H1 (cell line): Measurements from ENCODE around the gene HDAC3. TPM values are rescaled to one million over a fixed set of nuclear protein-coding genes. Genes with fewer than 3 reads are reported as not detected.

ENCODE experiments used
- polyA plus RNA-seq, 7 experiments: library from polyadenylated mRNA; depleted of rRNA in 3 of 7; stranded (reverse) in 5 of 7; unstranded in 2 of 7; fragments of >200 nt in 5 of 7; fragments of 200-250 nt in 2 of 7; gene quantifications; 1 replicate in 5 of 7; 2 replicates in 1 of 7; 4 replicates in 1 of 7; pipeline versions ENCODE4 v1.2.1 to v1.2.3, GENCODE V29; 2011 to 2013; ENCODE audit warnings: missing spikeins in 2 of 7, mixed read lengths in 2 of 7
- small RNA-seq: library from polyadenylated mRNA; stranded (forward); fragments of <200 nt; extraction: miRNeasy Mini kit (QIAGEN cat#:217004); gene quantifications from one replicate; pipeline ENCODE3, GENCODE V24; 2013; ENCODE audit not compliant: insufficient read depth
- total RNA-seq: library from RNA; stranded (reverse); fragmentation: NEBNext Ultra II Directional; extraction: Animal tissue kit (Norgen Biotek cat#: 25700); gene quantifications from 2 replicates; pipeline ENCODE4 v1.2.1, GENCODE V29; 2021

Gene HDAC3
- total and polyA plus RNA-seq, 2 of the 8 experiments (the other 6 are each of a cell fraction or from before 2014, with no cell fraction given): 99.0 to 120 TPM

Small RNA genes within 50 kb of the gene (small RNA-seq; reads per million reads assigned to genes)
- gene RPS27AP10: not detected

Other genes with a start within 250 kb of the HDAC3 start
- gene PCDHGB4, start 249.2 kb downstream of the HDAC3 start, total RNA-seq: 7.8 and 9.1 TPM in 2 replicates
- gene PCDHGB4, start 249.2 kb downstream of the HDAC3 start, polyA plus RNA-seq (2011; rRNA removed): 8.0 and 9.7 TPM in 2 replicates
- 1.4 and 1.7 TPM in 2 replicates for gene PCDHGA8, start 244.2 kb downstream of the HDAC3 start, total RNA-seq
- 0.79 and 1.2 TPM in 2 replicates for gene PCDHGA8, start 244.2 kb downstream of the HDAC3 start, polyA plus RNA-seq (2011; rRNA removed)
- gene PCDHGB5, start 238.9 kb downstream of the HDAC3 start, total RNA-seq: 1.9 and 2.6 TPM in 2 replicates
- 1.1 and 1.7 TPM in 2 replicates for gene PCDHGB5, start 238.9 kb downstream of the HDAC3 start, polyA plus RNA-seq (2011; rRNA removed)
- gene PCDHGA9, start 234.1 kb downstream of the HDAC3 start, total RNA-seq: 1.1 and 1.2 TPM in 2 replicates
- 0.61 and 0.79 TPM in 2 replicates for gene PCDHGA9, start 234.1 kb downstream of the HDAC3 start, polyA plus RNA-seq (2011; rRNA removed)
- 3.4 and 4.1 TPM in 2 replicates for gene PCDHGB6, start 228.8 kb downstream of the HDAC3 start, total RNA-seq
- gene PCDHGB6, start 228.8 kb downstream of the HDAC3 start, polyA plus RNA-seq (2011; rRNA removed): 4.1 and 4.3 TPM in 2 replicates
- gene PCDHGA10, start 223.9 kb downstream of the HDAC3 start, total RNA-seq: 2.1 and 2.2 TPM in 2 replicates
- 6.4 and 7.1 TPM in 2 replicates for gene PCDHGA10, start 223.9 kb downstream of the HDAC3 start, polyA plus RNA-seq (2011; rRNA removed)
- gene PCDHGB7, start 219.2 kb downstream of the HDAC3 start, total RNA-seq: 8.7 and 9.5 TPM in 2 replicates
- gene PCDHGB7, start 219.2 kb downstream of the HDAC3 start, polyA plus RNA-seq (2011; rRNA removed): 4.1 and 5.5 TPM in 2 replicates
- gene PCDHGA11, start 215.8 kb downstream of the HDAC3 start, total RNA-seq: 8.2 and 8.3 TPM in 2 replicates
- gene PCDHGA11, start 215.8 kb downstream of the HDAC3 start, polyA plus RNA-seq (2011; rRNA removed): 2.2 and 2.7 TPM in 2 replicates
- gene PCDHGA12, start 206.3 kb downstream of the HDAC3 start, total RNA-seq: 1.0 and 1.3 TPM in 2 replicates
- gene PCDHGA12, start 206.3 kb downstream of the HDAC3 start, polyA plus RNA-seq (2011; rRNA removed): 0.88 and 1.2 TPM in 2 replicates
- gene PCDHGC3, start 160.9 kb downstream of the HDAC3 start, total RNA-seq: 18.6 and 19.6 TPM in 2 replicates
- 4.7 and 11.3 TPM in 2 replicates for gene PCDHGC3, start 160.9 kb downstream of the HDAC3 start, polyA plus RNA-seq (2011; rRNA removed)
- 2.4 and 2.6 TPM in 2 replicates for gene PCDHGC4, start 151.8 kb downstream of the HDAC3 start, total RNA-seq
- 2.1 and 2.8 TPM in 2 replicates for gene PCDHGC4, start 151.8 kb downstream of the HDAC3 start, polyA plus RNA-seq (2011; rRNA removed)
- gene PCDHGC5, start 147.8 kb downstream of the HDAC3 start, total RNA-seq: 0.78 and 1.1 TPM in 2 replicates
- 0.41 and 0.66 TPM in 2 replicates for gene PCDHGC5, start 147.8 kb downstream of the HDAC3 start, polyA plus RNA-seq (2011; rRNA removed)
- gene DIAPH1, start 17.8 kb downstream of the HDAC3 start, total RNA-seq: 107 and 114 TPM in 2 replicates
- 61.2 and 70.9 TPM in 2 replicates for gene DIAPH1, start 17.8 kb downstream of the HDAC3 start, polyA plus RNA-seq (2011; rRNA removed)
- gene RELL2, start 148 bp upstream of the HDAC3 start, total RNA-seq: 18.6 and 19.2 TPM in 2 replicates
- gene RELL2, start 148 bp upstream of the HDAC3 start, polyA plus RNA-seq (2011; rRNA removed): 23.7 and 33.1 TPM in 2 replicates
- gene FCHSD1, start 14.6 kb upstream of the HDAC3 start, total RNA-seq: 30.1 and 32.2 TPM in 2 replicates
- 22.0 and 36.8 TPM in 2 replicates for gene FCHSD1, start 14.6 kb upstream of the HDAC3 start, polyA plus RNA-seq (2011; rRNA removed)
- gene ARAP3, start 45.4 kb upstream of the HDAC3 start, total RNA-seq: 45.7 and 48.6 TPM in 2 replicates
- 14.4 and 19.7 TPM in 2 replicates for gene ARAP3, start 45.4 kb upstream of the HDAC3 start, polyA plus RNA-seq (2011; rRNA removed)
- gene PCDH1, start 241.6 kb upstream of the HDAC3 start, total RNA-seq: 101 and 106 TPM in 2 replicates
- 102 and 120 TPM in 2 replicates for gene PCDH1, start 241.6 kb upstream of the HDAC3 start, polyA plus RNA-seq (2011; rRNA removed)